ENCODE measurements around the gene ODAM.

- no peak for TF ChIP-seq CTCF (conservative IDR thresholded peaks at IDR 0.05)
- no peak for TF ChIP-seq EZH2 (IDR thresholded peaks at IDR 0.05; ENCODE audit: low read depth)
These were observed 13.7 kb upstream of the ODAM start for GRCh38 chr4:70181864-70182263.

All from PC-9 (cell line).